Smooth muscle cell (in vitro differentiated cells): Measurements from ENCODE around the gene FAM13A. TPM values are rescaled to one million over a fixed set of nuclear protein-coding genes. Genes with fewer than 3 reads are reported as not detected.

ENCODE experiments used
- DNase-seq: peaks from one replicate; lab custom pipeline; 2025; ENCODE audit not compliant: unreplicated experiment; lab: John Stamatoyannopoulos, UW
- H2AFZ ChIP-seq: fragments of 200-600 bp; sonication (generic); 2 replicates; pipeline ENCODE4 v1.6.0; 2016; ENCODE audit warnings: antibody characterized with exemption, low read depth, mild to moderate bottlenecking
- H3F3A ChIP-seq: fragments of 200-600 bp; sonication (generic); 2 replicates; pipeline ENCODE4 v1.6.0; 2017; ENCODE audit warnings: antibody characterized with exemption, low read depth
- H3K27ac ChIP-seq: fragments of 200-600 bp; sonication (generic); 2 replicates; pipeline ENCODE4 v1.5.1; 2016; ENCODE audit warnings: low read depth, mild to moderate bottlenecking
- H3K27me3 ChIP-seq: fragments of 200-600 bp; sonication (generic); 2 replicates; pipeline ENCODE4 v1.6.1; 2016; ENCODE audit warnings: low read depth, mild to moderate bottlenecking
- H3K36me3 ChIP-seq: fragments of 200-600 bp; sonication (generic); 2 replicates; pipeline ENCODE4 v1.5.1; 2016; ENCODE audit warnings: low read depth
- H3K4me1 ChIP-seq: fragments of 200-600 bp; sonication (generic); 2 replicates; pipeline ENCODE4 v1.5.1; 2016; ENCODE audit warnings: low read depth
- H3K4me2 ChIP-seq: fragments of 200-600 bp; sonication (generic); 2 replicates; pipeline ENCODE4 v1.6.0; 2016; ENCODE audit warnings: mild to moderate bottlenecking
- H3K4me3 ChIP-seq: fragments of 200-600 bp; sonication (generic); 2 replicates; pipeline ENCODE4 v1.5.1; 2016; ENCODE audit warnings: mild to moderate bottlenecking
- H3K79me2 ChIP-seq: fragments of 200-600 bp; sonication (generic); 2 replicates; pipeline ENCODE4 v1.6.0; 2016; ENCODE audit warnings: low read depth, mild to moderate bottlenecking
- H3K9ac ChIP-seq: fragments of 200-600 bp; sonication (generic); 2 replicates; pipeline ENCODE4 v1.6.0; 2016; ENCODE audit warnings: low read depth
- H3K9me3 ChIP-seq: fragments of 200-600 bp; sonication (generic); replicated peaks from 2 replicates; pipeline ENCODE4 v1.5.1; 2016; ENCODE audit warnings: low read depth
- H4K20me1 ChIP-seq: fragments of 200-600 bp; sonication (generic); 2 replicates; pipeline ENCODE4 v1.6.0; 2016; ENCODE audit warnings: low read depth
- WGBS: methylation state at CpG from one replicate; pipeline ENCODE4 v1.1.7; 2016; ENCODE audit warnings: low lambda C conversion rate; 5-methylcytosine and 5-hydroxymethylcytosine counted together
- polyA plus RNA-seq: library from polyadenylated mRNA; unstranded; fragments of >200 nt; fragmentation: Nextera tagmentation; extraction: Ambion mirVana; gene quantifications from 2 replicates; pipeline ENCODE4 v1.2.1, GENCODE V29; 2016
- total RNA-seq: library from RNA; depleted of rRNA; stranded (reverse); fragments of >200 nt; gene quantifications from 2 replicates; pipeline ENCODE4 v1.2.3, GENCODE V29; 2014
- TF ChIP-seq, protein P1 (sequence below): fragments of 200-600 bp; sonication (generic); IDR thresholded peaks from 2 replicates; pipeline ENCODE4 v1.5.1; 2017; ENCODE audit warnings: borderline replicate concordance, mild to moderate bottlenecking, antibody characterized with exemption; ENCODE audit not compliant: insufficient read depth, poor library complexity, severe bottlenecking

The FAM13A gene
- total and polyA plus RNA-seq, 2 experiments from 2014 or later, result 14.6 to 39.9 TPM

GRCh38 chr4:89048906-89049601 lies 7.9 kb downstream of the FAM13A start:
- DNase-seq, result no peak
- peaks cover 56% of the 10 kb centered on the region for H3K79me2 ChIP-seq

DNA sequence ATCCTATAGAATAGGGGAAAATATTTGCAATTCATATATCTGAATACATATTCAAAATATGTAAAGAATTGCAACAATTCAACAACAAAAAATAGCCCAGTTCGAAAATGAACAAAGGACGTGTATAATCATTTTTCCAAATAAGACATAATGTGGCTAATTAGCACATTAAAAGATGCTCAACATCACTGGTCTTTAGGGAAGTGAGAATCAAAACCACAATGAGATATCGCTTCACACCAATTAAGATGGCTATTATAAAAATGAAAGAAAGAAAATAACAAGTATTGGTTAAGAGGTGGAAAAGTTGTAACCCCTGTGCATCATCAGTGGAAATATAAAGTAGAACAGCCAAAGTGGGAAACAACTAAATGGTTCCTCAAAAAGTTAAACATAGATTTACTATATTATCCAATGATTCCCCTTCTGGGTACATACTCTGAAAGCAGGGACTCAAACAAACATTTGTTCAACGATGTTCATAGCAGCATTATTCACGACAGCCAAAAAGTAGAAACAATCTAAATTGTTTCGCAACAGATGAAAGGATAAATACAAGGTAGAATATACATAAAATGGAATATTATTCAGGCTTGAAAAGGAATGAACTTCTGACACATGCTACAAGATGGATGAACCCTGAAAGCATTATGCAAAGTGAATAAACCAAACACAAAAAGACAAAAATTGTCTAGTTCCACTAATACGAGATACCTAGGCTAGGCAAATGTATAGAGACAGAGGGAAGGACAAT lies 12.7 kb downstream of the FAM13A start:
- no peaks in the 10 kb centered on the region for H3K27me3 ChIP-seq
- TF ChIP-seq, protein P1, sequence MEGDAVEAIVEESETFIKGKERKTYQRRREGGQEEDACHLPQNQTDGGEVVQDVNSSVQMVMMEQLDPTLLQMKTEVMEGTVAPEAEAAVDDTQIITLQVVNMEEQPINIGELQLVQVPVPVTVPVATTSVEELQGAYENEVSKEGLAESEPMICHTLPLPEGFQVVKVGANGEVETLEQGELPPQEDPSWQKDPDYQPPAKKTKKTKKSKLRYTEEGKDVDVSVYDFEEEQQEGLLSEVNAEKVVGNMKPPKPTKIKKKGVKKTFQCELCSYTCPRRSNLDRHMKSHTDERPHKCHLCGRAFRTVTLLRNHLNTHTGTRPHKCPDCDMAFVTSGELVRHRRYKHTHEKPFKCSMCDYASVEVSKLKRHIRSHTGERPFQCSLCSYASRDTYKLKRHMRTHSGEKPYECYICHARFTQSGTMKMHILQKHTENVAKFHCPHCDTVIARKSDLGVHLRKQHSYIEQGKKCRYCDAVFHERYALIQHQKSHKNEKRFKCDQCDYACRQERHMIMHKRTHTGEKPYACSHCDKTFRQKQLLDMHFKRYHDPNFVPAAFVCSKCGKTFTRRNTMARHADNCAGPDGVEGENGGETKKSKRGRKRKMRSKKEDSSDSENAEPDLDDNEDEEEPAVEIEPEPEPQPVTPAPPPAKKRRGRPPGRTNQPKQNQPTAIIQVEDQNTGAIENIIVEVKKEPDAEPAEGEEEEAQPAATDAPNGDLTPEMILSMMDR, result no peak
- no peak overlapping the region for H3K9ac ChIP-seq
- H3K36me3 ChIP-seq, result no peaks in the 10 kb centered on the region
- no peaks in the 10 kb centered on the region for H3F3A ChIP-seq
- H3K79me2 ChIP-seq, result peaks cover 22% of the 10 kb centered on the region
- H3K4me2 ChIP-seq, result no peak overlapping the region
- no peak overlapping the region for H3K4me3 ChIP-seq
- DNase-seq, result no peak
- no peak overlapping the region for H3K27ac ChIP-seq
- H3K4me1 ChIP-seq, result peaks cover 5% of the 10 kb centered on the region
- H3K9me3 ChIP-seq, result no peaks in the 10 kb centered on the region
- no peaks in the 10 kb centered on the region for H4K20me1 ChIP-seq
- WGBS, result 96% methylated on average over 7 of the region's 7 CpGs
- H2AFZ ChIP-seq, result no peak overlapping the region

More at GRCh38 chr4:89048906-89049601, 7.9 kb downstream of the FAM13A start:
- H3K27ac ChIP-seq, result no peak overlapping the region
- H3K4me1 ChIP-seq, result peaks cover 5% of the 10 kb centered on the region
- WGBS, result 82% methylated on average over 4 of the region's 4 CpGs
- H3K4me2 ChIP-seq, result no peak overlapping the region
- H3K27me3 ChIP-seq, result no peaks in the 10 kb centered on the region
- TF ChIP-seq, protein P1, result no peak
- H3K36me3 ChIP-seq, result no peaks in the 10 kb centered on the region
- no peak overlapping the region for H3K9ac ChIP-seq
- no peaks in the 10 kb centered on the region for H4K20me1 ChIP-seq
- no peak overlapping the region for H3K4me3 ChIP-seq
- no peaks in the 10 kb centered on the region for H3F3A ChIP-seq
- no peak overlapping the region for H2AFZ ChIP-seq
- no peaks in the 10 kb centered on the region for H3K9me3 ChIP-seq

DNA sequence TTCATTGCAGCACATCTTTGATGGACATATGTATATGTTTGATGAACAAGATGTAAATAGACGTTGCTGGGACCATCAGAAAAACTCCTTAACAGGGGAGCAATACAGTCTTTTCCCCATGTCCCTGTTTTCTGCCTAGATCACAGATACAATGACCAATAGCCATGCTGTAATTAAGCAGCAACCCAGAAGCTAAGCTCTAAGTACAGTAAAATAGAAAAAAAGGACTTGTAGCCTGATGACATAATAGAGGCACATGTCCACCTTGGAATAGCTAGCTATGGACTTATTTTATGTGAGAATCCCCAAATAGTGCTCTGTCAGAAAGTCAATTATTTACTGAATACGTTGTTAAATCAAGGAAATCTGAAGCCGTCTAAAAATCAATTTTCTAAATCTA lies 14.9 kb downstream of the FAM13A start:
- peaks cover 25% of the 10 kb centered on the region for H3K79me2 ChIP-seq
- H4K20me1 ChIP-seq, result no peaks in the 10 kb centered on the region
- H3K27me3 ChIP-seq, result no peaks in the 10 kb centered on the region
- no peak overlapping the region for H2AFZ ChIP-seq
- H3K36me3 ChIP-seq, result no peaks in the 10 kb centered on the region
- DNase-seq, result no peak
- no peak overlapping the region for H3K4me2 ChIP-seq
- no peak overlapping the region for H3K27ac ChIP-seq
- H3K9me3 ChIP-seq, result no peaks in the 10 kb centered on the region
- no peaks in the 10 kb centered on the region for H3F3A ChIP-seq
- no peak overlapping the region for H3K9ac ChIP-seq
- H3K4me1 ChIP-seq, result no peaks in the 10 kb centered on the region
- no peak overlapping the region for H3K4me3 ChIP-seq
- TF ChIP-seq, protein P1, result no peak
- WGBS, result 95% methylated on average over 3 of the region's 3 CpGs
